ENCODE data around the gene HIVEP2. TPM values are rescaled to one million over a fixed set of nuclear protein-coding genes. Genes with fewer than 3 reads are reported as not detected.

HIVEP2 gene
- total and polyA plus RNA-seq, 5 donors from 2014 or later, result 9.7 to 76.7 (median 12.3) TPM

DNA sequence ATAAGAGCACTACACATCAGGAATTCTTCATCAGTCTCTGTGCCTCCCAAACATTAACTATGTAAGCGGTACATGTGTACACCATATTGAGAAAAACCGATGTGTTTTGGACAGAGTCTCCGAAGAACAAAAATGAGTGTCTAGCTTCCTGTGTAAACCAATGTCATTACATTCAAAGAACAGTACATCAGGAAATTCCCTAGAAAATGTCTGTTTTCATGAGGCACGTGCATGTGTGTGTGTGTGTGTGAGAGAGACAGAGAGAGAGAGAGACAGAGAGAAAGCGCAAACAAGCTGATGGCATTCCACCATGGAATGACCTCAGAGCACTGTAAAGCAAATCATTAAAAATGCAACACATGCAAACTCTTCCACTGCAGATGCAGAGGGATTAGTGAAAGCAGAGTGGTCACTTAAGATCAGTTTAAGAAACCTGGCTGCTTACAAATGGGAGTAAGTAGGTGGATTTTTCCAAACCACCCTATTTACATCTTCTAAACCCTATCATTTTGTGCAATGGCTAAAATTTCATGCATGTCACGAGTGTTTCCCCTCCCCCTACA lies 133.9 kb downstream of the HIVEP2 start:
- H3K27ac Mint-ChIP-seq, result peak overlapping the region; percentile 7 to 97 (median 77)
- Histone ChIP-seq H3K9me3 (ENCODE audit: control insufficient read depth in 2 of 2, low read length in 2 of 2) (no peaks in the 10 kb centered on the region), H3K4me3 (ENCODE audit: low read depth, low read length) (peak overlapping the region; percentile 37), H3K27me3 (ENCODE audit: control insufficient read depth, insufficient read depth, low read length) (no peaks in the 10 kb centered on the region), H3K27ac (ENCODE audit: insufficient read depth, low read length, poor library complexity, severe bottlenecking) (no peak overlapping the region), H3K36me3 (ENCODE audit: control insufficient read depth, insufficient read depth, low read length) (peaks cover 18% of the 10 kb centered on the region), H3K4me1 (ENCODE audit: control insufficient read depth, insufficient read depth, low read length, poor library complexity, severe bottlenecking) (peaks cover 43% of the 10 kb centered on the region)
- peaks cover 37% of the 10 kb centered on the region for H3K36me3 Mint-ChIP-seq
- H3K27me3 Mint-ChIP-seq, result no peaks in the 10 kb centered on the region
- ATAC-seq (ENCODE audit: low read depth in 2 of 2) (peak; percentile 36 to 55), DNase-seq (peak in 1 of 3 donors; percentile 57)
- peak overlapping the region; percentile 17 to 70 (median 53) for H3K4me3 Mint-ChIP-seq
- H3K4me1 Mint-ChIP-seq, result peaks cover 54 to 92% (median 69%) of the 10 kb centered on the region in 4 donors
- H3K9me3 Mint-ChIP-seq, result peaks cover 0 to 5% (median 0%) of the 10 kb centered on the region in 7 donors

- Mint-ChIP-seq H3K4me3 (no peak overlapping the region), H3K4me1 (peaks cover 57 to 94% (median 73%) of the 10 kb centered on the region in 4 donors), H3K27ac (no peak overlapping the region), H3K9me3 (peaks cover 0 to 5% (median 0%) of the 10 kb centered on the region in 7 donors), H3K27me3 (no peaks in the 10 kb centered on the region), H3K36me3 (peaks cover 34% of the 10 kb centered on the region)
- Histone ChIP-seq H3K27me3 (ENCODE audit: control insufficient read depth, insufficient read depth, low read length) (no peaks in the 10 kb centered on the region), H3K4me1 (ENCODE audit: control insufficient read depth, insufficient read depth, low read length, poor library complexity, severe bottlenecking) (peaks cover 52% of the 10 kb centered on the region), H3K27ac (ENCODE audit: insufficient read depth, low read length, poor library complexity, severe bottlenecking) (no peak overlapping the region), H3K9me3 (ENCODE audit: control insufficient read depth in 2 of 2, low read length in 2 of 2) (no peaks in the 10 kb centered on the region), H3K36me3 (ENCODE audit: control insufficient read depth, insufficient read depth, low read length) (peaks cover 18% of the 10 kb centered on the region), H3K4me3 (ENCODE audit: low read depth, low read length) (no peak overlapping the region)
- DNase-seq, result no peak
- ATAC-seq (ENCODE audit: low read depth in 2 of 2), result no peak
These were observed 135.0 kb downstream of the HIVEP2 start for GRCh38 chr6:142809947-142810346.

- Mint-ChIP-seq H3K27ac (peak overlapping the region in 2 of 3 donors; percentile 30 to 93), H3K9me3 (peaks cover 0 to 3% (median 0%) of the 10 kb centered on the region in 7 donors), H3K4me3 (peak overlapping the region in 1 of 4 donors; percentile 18), H3K36me3 (peaks cover 23% of the 10 kb centered on the region), H3K27me3 (no peaks in the 10 kb centered on the region), H3K4me1 (peaks cover 58 to 94% (median 72%) of the 10 kb centered on the region in 4 donors)
- Histone ChIP-seq H3K9me3 (ENCODE audit: control insufficient read depth in 2 of 2, low read length in 2 of 2) (no peaks in the 10 kb centered on the region), H3K36me3 (ENCODE audit: control insufficient read depth, insufficient read depth, low read length) (peaks cover 14% of the 10 kb centered on the region), H3K27ac (ENCODE audit: insufficient read depth, low read length, poor library complexity, severe bottlenecking) (no peak overlapping the region), H3K4me1 (ENCODE audit: control insufficient read depth, insufficient read depth, low read length, poor library complexity, severe bottlenecking) (peaks cover 60% of the 10 kb centered on the region), H3K27me3 (ENCODE audit: control insufficient read depth, insufficient read depth, low read length) (no peaks in the 10 kb centered on the region), H3K4me3 (ENCODE audit: low read depth, low read length) (no peak overlapping the region)
- ATAC-seq (ENCODE audit: low read depth in 2 of 2) (no peak), DNase-seq (no peak)
These were observed 136.4 kb downstream of the HIVEP2 start for GRCh38 chr6:142808405-142809061.

DNA sequence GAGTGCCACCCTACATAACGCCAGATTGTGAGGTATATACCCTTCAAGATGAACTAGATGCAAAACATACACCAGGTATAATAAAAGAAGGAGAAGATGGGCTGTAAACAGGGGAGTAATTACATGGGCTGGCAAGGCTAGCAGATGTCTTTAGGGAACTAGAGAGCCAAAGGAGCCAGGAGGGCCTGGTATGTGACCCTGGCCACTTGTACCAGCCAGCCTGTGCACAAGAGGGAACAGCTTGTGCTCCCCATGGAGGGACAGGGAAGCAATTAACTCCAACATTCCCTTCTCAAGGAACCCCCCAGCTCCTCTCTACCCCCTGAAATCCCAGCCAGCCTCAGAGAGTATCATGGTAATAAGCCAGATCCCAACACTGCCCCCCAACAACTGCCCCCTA lies 139.9 kb downstream of the HIVEP2 start:
- no peak for ATAC-seq (ENCODE audit: low read depth in 2 of 2)
- Histone ChIP-seq H3K36me3 (ENCODE audit: control insufficient read depth, insufficient read depth, low read length) (peaks cover 16% of the 10 kb centered on the region), H3K4me1 (ENCODE audit: control insufficient read depth, insufficient read depth, low read length, poor library complexity, severe bottlenecking) (peaks cover 47% of the 10 kb centered on the region), H3K27me3 (ENCODE audit: control insufficient read depth, insufficient read depth, low read length) (no peaks in the 10 kb centered on the region), H3K27ac (ENCODE audit: insufficient read depth, low read length, poor library complexity, severe bottlenecking) (no peak overlapping the region), H3K9me3 (ENCODE audit: control insufficient read depth in 2 of 2, low read length in 2 of 2) (no peaks in the 10 kb centered on the region), H3K4me3 (ENCODE audit: low read depth, low read length) (peak overlapping the region; percentile 7)
- H3K4me1 Mint-ChIP-seq, result peaks cover 62 to 98% (median 75%) of the 10 kb centered on the region in 4 donors
- no peak for DNase-seq
- H3K36me3 Mint-ChIP-seq, result peaks cover 27% of the 10 kb centered on the region
- H3K27ac Mint-ChIP-seq, result peak overlapping the region; percentile 72 to 86 (median 80)
- H3K9me3 Mint-ChIP-seq, result peaks cover 0 to 3% (median 0%) of the 10 kb centered on the region in 7 donors
- no peaks in the 10 kb centered on the region for H3K27me3 Mint-ChIP-seq
- peak overlapping the region in 3 of 4 donors; percentile 17 to 53 (median 22) for H3K4me3 Mint-ChIP-seq

GRCh38 chr6:142804490-142804889 lies 140.5 kb downstream of the HIVEP2 start:
- Histone ChIP-seq H3K36me3 (ENCODE audit: control insufficient read depth, insufficient read depth, low read length) (peaks cover 16% of the 10 kb centered on the region), H3K4me1 (ENCODE audit: control insufficient read depth, insufficient read depth, low read length, poor library complexity, severe bottlenecking) (peaks cover 52% of the 10 kb centered on the region), H3K4me3 (ENCODE audit: low read depth, low read length) (no peak overlapping the region), H3K27me3 (ENCODE audit: control insufficient read depth, insufficient read depth, low read length) (no peaks in the 10 kb centered on the region), H3K9me3 (ENCODE audit: control insufficient read depth in 2 of 2, low read length in 2 of 2) (no peaks in the 10 kb centered on the region), H3K27ac (ENCODE audit: insufficient read depth, low read length, poor library complexity, severe bottlenecking) (peak overlapping the region; percentile 34)
- Mint-ChIP-seq H3K27ac (peak overlapping the region; percentile 57 to 86 (median 80)), H3K36me3 (peaks cover 27% of the 10 kb centered on the region), H3K4me1 (peaks cover 65 to 99% (median 79%) of the 10 kb centered on the region in 4 donors), H3K9me3 (peaks cover 0 to 3% (median 0%) of the 10 kb centered on the region in 7 donors), H3K4me3 (peak overlapping the region in 2 of 4 donors; percentile 3 to 17), H3K27me3 (no peaks in the 10 kb centered on the region)
- ATAC-seq (ENCODE audit: low read depth in 2 of 2) (no peak), DNase-seq (peak in 1 of 3 donors; percentile 23)

- Histone ChIP-seq H3K36me3 (ENCODE audit: control insufficient read depth, insufficient read depth, low read length) (peaks cover 11% of the 10 kb centered on the region), H3K27me3 (ENCODE audit: control insufficient read depth, insufficient read depth, low read length) (no peaks in the 10 kb centered on the region), H3K27ac (ENCODE audit: insufficient read depth, low read length, poor library complexity, severe bottlenecking) (peak overlapping the region; percentile 34), H3K4me3 (ENCODE audit: low read depth, low read length) (peak overlapping the region; percentile 35), H3K4me1 (ENCODE audit: control insufficient read depth, insufficient read depth, low read length, poor library complexity, severe bottlenecking) (peaks cover 55% of the 10 kb centered on the region), H3K9me3 (ENCODE audit: control insufficient read depth in 2 of 2, low read length in 2 of 2) (no peaks in the 10 kb centered on the region)
- DNase-seq (no peak), ATAC-seq (ENCODE audit: low read depth in 2 of 2) (peak in 1 of 2 donors; percentile 17)
- Mint-ChIP-seq H3K36me3 (peaks cover 19% of the 10 kb centered on the region), H3K27me3 (no peaks in the 10 kb centered on the region), H3K27ac (peak overlapping the region; percentile 10 to 80 (median 77)), H3K4me3 (peak overlapping the region in 1 of 4 donors; percentile 19), H3K4me1 (peaks cover 65 to 99% (median 85%) of the 10 kb centered on the region in 4 donors), H3K9me3 (peaks cover 0 to 3% (median 0%) of the 10 kb centered on the region in 7 donors)
These were observed 141.4 kb downstream of the HIVEP2 start for GRCh38 chr6:142803495-142804058.

DNA sequence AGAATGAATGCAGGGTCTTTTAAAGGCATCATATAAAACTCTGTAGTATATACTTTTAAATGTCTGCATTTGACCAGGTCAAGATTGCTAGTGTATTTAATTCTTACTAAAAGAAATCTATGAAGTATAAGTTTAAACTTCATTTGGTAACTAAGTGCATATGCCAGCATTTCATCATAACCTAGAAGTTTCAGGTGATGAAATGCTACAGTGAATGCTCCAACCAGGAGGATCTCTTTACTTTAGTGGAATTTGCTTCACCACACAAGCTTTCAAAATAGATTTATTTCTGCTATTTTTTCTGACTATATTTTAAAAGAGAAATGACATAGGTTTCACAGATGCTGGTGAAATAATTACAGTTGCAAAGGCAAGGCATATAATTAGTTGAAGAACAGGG lies 141.9 kb downstream of the HIVEP2 start:
- no peaks in the 10 kb centered on the region for H3K27me3 Mint-ChIP-seq
- H3K9me3 ChIP-seq (ENCODE audit: control insufficient read depth in 2 of 2, low read length in 2 of 2), result no peaks in the 10 kb centered on the region
- peaks cover 59% of the 10 kb centered on the region for H3K4me1 ChIP-seq (ENCODE audit: control insufficient read depth, insufficient read depth, low read length, poor library complexity, severe bottlenecking)
- H3K36me3 Mint-ChIP-seq, result peaks cover 14% of the 10 kb centered on the region
- peaks cover 0 to 2% (median 0%) of the 10 kb centered on the region in 7 donors for H3K9me3 Mint-ChIP-seq
- H3K36me3 ChIP-seq (ENCODE audit: control insufficient read depth, insufficient read depth, low read length), result peaks cover 7% of the 10 kb centered on the region
- ATAC-seq (ENCODE audit: low read depth in 2 of 2), result no peak
- peaks cover 65 to 99% (median 88%) of the 10 kb centered on the region in 4 donors for H3K4me1 Mint-ChIP-seq
- no peak overlapping the region for H3K27ac ChIP-seq (ENCODE audit: insufficient read depth, low read length, poor library complexity, severe bottlenecking)
- H3K27me3 ChIP-seq (ENCODE audit: control insufficient read depth, insufficient read depth, low read length), result no peaks in the 10 kb centered on the region
- peak overlapping the region in 1 of 3 donors; percentile 80 for H3K27ac Mint-ChIP-seq
- no peak overlapping the region for H3K4me3 ChIP-seq (ENCODE audit: low read depth, low read length)
- H3K4me3 Mint-ChIP-seq, result no peak overlapping the region
- DNase-seq, result no peak

Data from CD4-positive, CD25-positive, alpha-beta regulatory T cell (primary cell).